Kidney capillary endothelial cell (primary cell): Measurements from ENCODE around the gene SEH1L.
A peak's percentile ranks its signal among the peaks of the same experiment; 100 is the strongest.
"Not testable (repeated sequence)": the region's sequence is repeated elsewhere in the genome, so short reads cannot be mapped to it uniquely, and the experiment has no call there.

Source experiments
- DNase-seq: peaks from one replicate; pipeline ENCODE4 v3.0.0-alpha.2; 2018; ENCODE audit warnings: low spot score

Gene SEH1L

GRCh38 chr18:12995952-12996477 lies 48.2 kb downstream of the SEH1L start:
- no peak for DNase-seq

GRCh38 chr18:12996661-12997292 lies 49.0 kb downstream of the SEH1L start:
- no peak for DNase-seq

- not testable (repeated sequence) for DNase-seq
Observed at GRCh38 chr18:12997330-12997729, 49.5 kb downstream of the SEH1L start.

- DNase-seq: no peak
Observed at GRCh38 chr18:12998332-12999060, 50.7 kb downstream of the SEH1L start.

- DNase-seq: peak; percentile 35
Observed at GRCh38 chr18:13003466-13003896, 55.7 kb downstream of the SEH1L start.

- DNase-seq: no peak
Observed at GRCh38 chr18:13004396-13004795, 56.6 kb downstream of the SEH1L start.

- DNase-seq: no peak
Observed at GRCh38 chr18:13005289-13005688, 57.5 kb downstream of the SEH1L start.

GRCh38 chr18:13006531-13007247 lies 58.9 kb downstream of the SEH1L start:
- DNase-seq: no peak

GRCh38 chr18:13007248-13007560 lies 59.4 kb downstream of the SEH1L start:
- DNase-seq: no peak

GRCh38 chr18:13011719-13012118 lies 63.9 kb downstream of the SEH1L start:
- DNase-seq: no peak

GRCh38 chr18:13014232-13014631 lies 66.4 kb downstream of the SEH1L start:
- DNase-seq: no peak

GRCh38 chr18:13014818-13015217 lies 67.0 kb downstream of the SEH1L start:
- no peak for DNase-seq

GRCh38 chr18:13017247-13017875 lies 69.5 kb downstream of the SEH1L start:
- no peak for DNase-seq

GRCh38 chr18:13018374-13018773 lies 70.6 kb downstream of the SEH1L start:
- no peak for DNase-seq

- peak; percentile 20 for DNase-seq
Observed at GRCh38 chr18:13019301-13019700, 71.5 kb downstream of the SEH1L start.

GRCh38 chr18:13022644-13023043 lies 74.8 kb downstream of the SEH1L start:
- DNase-seq: no peak

GRCh38 chr18:13025233-13025632 lies 77.4 kb downstream of the SEH1L start:
- no peak for DNase-seq

GRCh38 chr18:13026583-13027270 lies 78.9 kb downstream of the SEH1L start:
- no peak for DNase-seq

- no peak for DNase-seq
Observed at GRCh38 chr18:13028869-13029268, 81.1 kb downstream of the SEH1L start.

GRCh38 chr18:13032173-13032572 lies 84.4 kb downstream of the SEH1L start:
- DNase-seq: no peak

- DNase-seq: no peak
Observed at GRCh38 chr18:13035249-13035914, 87.6 kb downstream of the SEH1L start.
